Activated CD4-positive, alpha-beta T cell treated with anti-CD3 and anti-CD28 coated beads, Interleukin-2, amount 50 U/mL, for 1 hour (primary cell): ENCODE data around the gene EXPH5.
"Not testable (repeated sequence)": the region's sequence is repeated elsewhere in the genome, so short reads cannot be mapped to it uniquely, and the experiment has no call there.

Experiments
- DNase-seq: peaks from one replicate; pipeline ENCODE4 v3.0.0-alpha.2; 2020

Gene EXPH5

GRCh38 chr11:108593214-108593922 lies at the start of gene EXPH5:
Gene EXPH5 (minus strand): TSS chr11:108593768. CDS start chr11:108593536, 232 bp downstream.
- DNase-seq = peak; percentile 86

- not testable (repeated sequence) for DNase-seq
Measured at GRCh38 chr11:108641752-108642151, 48.2 kb upstream of the EXPH5 start.

- no peak for DNase-seq
Measured at GRCh38 chr11:108639146-108639545, 45.6 kb upstream of the EXPH5 start.

GRCh38 chr11:108636222-108636621 lies 42.7 kb upstream of the EXPH5 start:
- DNase-seq = no peak

- DNase-seq = no peak
Measured at GRCh38 chr11:108635106-108635505, 41.5 kb upstream of the EXPH5 start.

GRCh38 chr11:108632041-108632704 lies 38.6 kb upstream of the EXPH5 start:
- no peak for DNase-seq

- no peak for DNase-seq
Measured at GRCh38 chr11:108629274-108629673, 35.7 kb upstream of the EXPH5 start.

- no peak for DNase-seq
Measured at GRCh38 chr11:108628812-108629211, 35.2 kb upstream of the EXPH5 start.

GRCh38 chr11:108628326-108628725 lies 34.8 kb upstream of the EXPH5 start:
- no peak for DNase-seq

- DNase-seq = no peak
Measured at GRCh38 chr11:108624196-108624925, 30.8 kb upstream of the EXPH5 start.

- DNase-seq = no peak
Measured at GRCh38 chr11:108622341-108622740, 28.8 kb upstream of the EXPH5 start.

- DNase-seq = no peak
Measured at GRCh38 chr11:108620958-108621772, 27.6 kb upstream of the EXPH5 start.

GRCh38 chr11:108618529-108618928 lies 25.0 kb upstream of the EXPH5 start:
- no peak for DNase-seq

- no peak for DNase-seq
Measured at GRCh38 chr11:108617055-108617454, 23.5 kb upstream of the EXPH5 start.

GRCh38 chr11:108616549-108616948 lies 23.0 kb upstream of the EXPH5 start:
- no peak for DNase-seq

GRCh38 chr11:108614086-108614485 lies 20.5 kb upstream of the EXPH5 start:
- DNase-seq = no peak

- no peak for DNase-seq
Measured at GRCh38 chr11:108609682-108610081, 16.1 kb upstream of the EXPH5 start.

- DNase-seq = no peak
Measured at GRCh38 chr11:108608548-108608947, 15.0 kb upstream of the EXPH5 start.

- no peak for DNase-seq
Measured at GRCh38 chr11:108606495-108607160, 13.1 kb upstream of the EXPH5 start.

GRCh38 chr11:108606070-108606469 lies 12.5 kb upstream of the EXPH5 start:
- DNase-seq = no peak

- not testable (repeated sequence) for DNase-seq
Measured at GRCh38 chr11:108602818-108603217, 9.2 kb upstream of the EXPH5 start.

GRCh38 chr11:108601150-108601549 lies 7.6 kb upstream of the EXPH5 start:
- no peak for DNase-seq
